ENCODE data around the gene KRT72. TPM values are rescaled to one million over a fixed set of nuclear protein-coding genes. Genes with fewer than 3 reads are reported as not detected.
A peak's percentile ranks its signal among the peaks of the same experiment; 100 is the strongest.

Gene KRT72
- total and polyA plus RNA-seq, 2 experiments from 2014 or later: not detected

DNA sequence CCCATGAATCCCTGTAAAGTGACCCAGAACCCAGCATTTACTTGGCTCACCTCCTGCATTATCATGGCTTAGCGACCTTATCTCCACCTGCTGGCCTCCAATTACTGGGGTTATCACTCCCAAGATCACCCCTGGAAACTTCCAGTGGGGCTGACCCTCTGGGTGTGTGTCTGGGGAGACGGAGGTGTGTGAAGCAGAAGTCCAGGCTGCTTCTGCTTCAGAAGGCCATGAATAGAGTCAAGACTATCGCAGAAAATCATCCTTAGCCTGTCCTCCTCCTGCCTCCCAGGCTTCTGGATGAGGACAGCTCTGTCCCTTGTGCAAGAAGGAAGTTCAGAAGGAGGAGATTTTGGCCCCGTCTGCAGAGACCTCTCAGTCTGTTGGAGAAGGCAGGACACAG lies 408 bp upstream of the KRT72 start:
- peaks cover 24% of the 10 kb centered on the region for H3K27me3 ChIP-seq (ENCODE audit: insufficient read depth)
- Mint-ChIP-seq H3K27me3 (ENCODE audit: insufficient read depth, low read depth, poor library complexity) (peaks cover 12% of the 10 kb centered on the region), H3K4me3 (peak overlapping the region; percentile 40; the same call in 1 of the 3 replicates)

GRCh38 chr12:52600475-52600874 lies 788 bp downstream of the KRT72 start:
- Mint-ChIP-seq H3K4me3 (no peak overlapping the region), H3K9me3 (no peaks in the 10 kb centered on the region; the same call in 2 of the 3 replicates), H3K36me3 (ENCODE audit: low read depth) (no peaks in the 10 kb centered on the region), H3K4me1 (no peaks in the 10 kb centered on the region), H3K27me3 (ENCODE audit: insufficient read depth, low read depth, poor library complexity) (peaks cover 12% of the 10 kb centered on the region), H3K27ac (no peak overlapping the region)
- Histone ChIP-seq H3K36me3 (ENCODE audit: insufficient read depth) (no peaks in the 10 kb centered on the region), H3K27ac (ENCODE audit: low read depth) (no peak overlapping the region), H4K20me1 (replicated peaks; ENCODE audit: insufficient read depth) (no peaks in the 10 kb centered on the region), H3K79me2 (replicated peaks; ENCODE audit: insufficient read depth) (no peaks in the 10 kb centered on the region), H3K9me2 (ENCODE audit: insufficient read depth) (no peaks in the 10 kb centered on the region), H3K27me3 (ENCODE audit: insufficient read depth) (peaks cover 24% of the 10 kb centered on the region), H3K4me2 (no peak overlapping the region), H3F3A (replicated peaks; ENCODE audit: low read depth) (no peaks in the 10 kb centered on the region), H3K4me1 (ENCODE audit: insufficient read depth) (no peaks in the 10 kb centered on the region), H2AFZ (peak overlapping the region; percentile 84), H3K4me3 (peak overlapping the region; percentile 42; the same call in 1 of the 2 replicates)
- TF ChIP-seq POLR2AphosphoS5 (IDR thresholded peaks at IDR 0.05; ENCODE audit: low read depth) (no peak), NANOG (IDR thresholded peaks at IDR 0.05; ENCODE audit: borderline replicate concordance) (no peak), ZNF462 (CRISPR knock-in tag; IDR thresholded peaks at IDR 0.05) (no peak), ZNF331 (CRISPR knock-in tag; IDR thresholded peaks at IDR 0.05; ENCODE audit: low read depth) (no peak), ZNF114 (CRISPR knock-in tag; IDR thresholded peaks at IDR 0.05) (no peak), CREB1 (CRISPR knock-in tag; IDR thresholded peaks at IDR 0.05; ENCODE audit: low read depth) (no peak)
- TF ChIP-seq, protein P1, sequence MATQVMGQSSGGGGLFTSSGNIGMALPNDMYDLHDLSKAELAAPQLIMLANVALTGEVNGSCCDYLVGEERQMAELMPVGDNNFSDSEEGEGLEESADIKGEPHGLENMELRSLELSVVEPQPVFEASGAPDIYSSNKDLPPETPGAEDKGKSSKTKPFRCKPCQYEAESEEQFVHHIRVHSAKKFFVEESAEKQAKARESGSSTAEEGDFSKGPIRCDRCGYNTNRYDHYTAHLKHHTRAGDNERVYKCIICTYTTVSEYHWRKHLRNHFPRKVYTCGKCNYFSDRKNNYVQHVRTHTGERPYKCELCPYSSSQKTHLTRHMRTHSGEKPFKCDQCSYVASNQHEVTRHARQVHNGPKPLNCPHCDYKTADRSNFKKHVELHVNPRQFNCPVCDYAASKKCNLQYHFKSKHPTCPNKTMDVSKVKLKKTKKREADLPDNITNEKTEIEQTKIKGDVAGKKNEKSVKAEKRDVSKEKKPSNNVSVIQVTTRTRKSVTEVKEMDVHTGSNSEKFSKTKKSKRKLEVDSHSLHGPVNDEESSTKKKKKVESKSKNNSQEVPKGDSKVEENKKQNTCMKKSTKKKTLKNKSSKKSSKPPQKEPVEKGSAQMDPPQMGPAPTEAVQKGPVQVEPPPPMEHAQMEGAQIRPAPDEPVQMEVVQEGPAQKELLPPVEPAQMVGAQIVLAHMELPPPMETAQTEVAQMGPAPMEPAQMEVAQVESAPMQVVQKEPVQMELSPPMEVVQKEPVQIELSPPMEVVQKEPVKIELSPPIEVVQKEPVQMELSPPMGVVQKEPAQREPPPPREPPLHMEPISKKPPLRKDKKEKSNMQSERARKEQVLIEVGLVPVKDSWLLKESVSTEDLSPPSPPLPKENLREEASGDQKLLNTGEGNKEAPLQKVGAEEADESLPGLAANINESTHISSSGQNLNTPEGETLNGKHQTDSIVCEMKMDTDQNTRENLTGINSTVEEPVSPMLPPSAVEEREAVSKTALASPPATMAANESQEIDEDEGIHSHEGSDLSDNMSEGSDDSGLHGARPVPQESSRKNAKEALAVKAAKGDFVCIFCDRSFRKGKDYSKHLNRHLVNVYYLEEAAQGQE (IDR thresholded peaks at IDR 0.05; ENCODE audit: unreplicated experiment): no peak
- DNase-seq (ENCODE audit: low spot score) (no peak), ATAC-seq (no peak)

More for the DNA sequence above, 408 bp upstream of the KRT72 start:
- H3K36me3 ChIP-seq (ENCODE audit: insufficient read depth): no peaks in the 10 kb centered on the region
- H3K79me2 ChIP-seq (replicated peaks; ENCODE audit: insufficient read depth): no peaks in the 10 kb centered on the region
- no peak overlapping the region for H3K27ac ChIP-seq (ENCODE audit: low read depth)
- H3K4me1 Mint-ChIP-seq: no peaks in the 10 kb centered on the region
- H3K36me3 Mint-ChIP-seq (ENCODE audit: low read depth): no peaks in the 10 kb centered on the region
- TF ChIP-seq ZNF114 (CRISPR knock-in tag; IDR thresholded peaks at IDR 0.05) (no peak), ETS1 (IDR thresholded peaks at IDR 0.05) (no peak)
- H3K9me2 ChIP-seq (ENCODE audit: insufficient read depth): no peaks in the 10 kb centered on the region
- DNase-seq (ENCODE audit: low spot score): no peak
- H3K27ac Mint-ChIP-seq: no peak overlapping the region
- peak overlapping the region; percentile 42; the same call in 1 of the 2 replicates for H3K4me3 ChIP-seq
- H3K4me1 ChIP-seq (ENCODE audit: insufficient read depth): no peaks in the 10 kb centered on the region
- no peak; the same call in 2 of the 3 replicates for ATAC-seq
- no peaks in the 10 kb centered on the region for H4K20me1 ChIP-seq (replicated peaks; ENCODE audit: insufficient read depth)
- H3F3A ChIP-seq (replicated peaks; ENCODE audit: low read depth): no peaks in the 10 kb centered on the region
- peak overlapping the region; percentile 84 for H2AFZ ChIP-seq
- H3K4me2 ChIP-seq: peak overlapping the region; percentile 62
- H3K9me3 Mint-ChIP-seq: no peaks in the 10 kb centered on the region; the same call in 2 of the 3 replicates

Data from GM23338 (cell line).